GM19463 (cell line): Measurements from ENCODE around the gene PRICKLE1.

Experiments
- ATAC-seq: cut with Tn5 transposase; IDR thresholded peaks from one replicate; pipeline ENCODE4 v1.9.1; 2021; ENCODE audit warnings: mild to moderate bottlenecking, moderate library complexity; ENCODE audit not compliant: unreplicated experiment

The PRICKLE1 gene

DNA sequence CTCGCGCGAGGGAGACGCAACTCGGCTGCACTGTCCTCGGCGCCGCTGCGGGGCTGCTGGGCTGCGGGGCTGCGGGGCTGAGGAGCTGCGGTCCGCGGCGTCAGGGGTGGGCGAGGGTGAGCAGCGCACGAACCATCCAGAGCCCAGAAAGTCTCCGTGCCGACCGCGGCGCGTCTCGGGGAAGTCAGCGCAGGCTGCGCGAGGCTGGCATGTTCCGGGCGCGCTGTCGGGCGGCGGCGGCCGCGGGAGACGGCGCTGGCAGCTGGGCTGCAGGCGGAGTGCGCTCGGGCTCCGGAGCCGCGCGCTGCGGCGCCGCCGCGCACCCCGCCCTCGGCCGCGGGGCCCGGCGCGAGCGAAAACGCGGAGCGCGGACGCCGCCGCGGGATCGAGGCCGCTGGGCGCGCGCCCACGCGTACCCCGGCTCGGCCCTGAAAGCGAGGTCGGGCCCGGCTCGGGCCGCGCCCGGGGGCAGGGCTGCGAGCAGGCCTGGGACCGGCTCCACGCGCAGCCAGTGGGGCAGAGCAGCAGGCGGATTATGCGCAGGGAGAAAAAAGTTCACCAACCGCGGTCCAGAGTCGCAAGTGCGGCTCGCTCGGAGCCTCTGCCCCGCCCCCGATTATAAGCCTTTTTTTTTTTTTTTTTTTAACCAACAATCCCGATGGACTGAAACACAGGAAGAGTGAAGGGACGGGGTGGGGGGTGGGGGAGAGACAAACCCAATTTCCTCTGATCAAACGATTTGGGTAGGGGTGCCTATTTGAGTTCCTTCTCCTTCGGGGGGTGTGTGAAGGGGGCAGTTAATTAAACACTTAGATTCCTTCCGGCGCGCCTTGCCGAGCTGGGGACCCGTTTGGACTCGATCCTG, at the start of gene PRICKLE1:
Gene PRICKLE1 (minus strand): TSS at position 282 of the 865 bp plus-strand sequence. CDS start 117,230 bp downstream, outside the sequence.
- peak; percentile 81 for ATAC-seq

GRCh38 chr12:42638697-42639096, 49.2 kb upstream of the PRICKLE1 start:
- no peak for ATAC-seq

DNA sequence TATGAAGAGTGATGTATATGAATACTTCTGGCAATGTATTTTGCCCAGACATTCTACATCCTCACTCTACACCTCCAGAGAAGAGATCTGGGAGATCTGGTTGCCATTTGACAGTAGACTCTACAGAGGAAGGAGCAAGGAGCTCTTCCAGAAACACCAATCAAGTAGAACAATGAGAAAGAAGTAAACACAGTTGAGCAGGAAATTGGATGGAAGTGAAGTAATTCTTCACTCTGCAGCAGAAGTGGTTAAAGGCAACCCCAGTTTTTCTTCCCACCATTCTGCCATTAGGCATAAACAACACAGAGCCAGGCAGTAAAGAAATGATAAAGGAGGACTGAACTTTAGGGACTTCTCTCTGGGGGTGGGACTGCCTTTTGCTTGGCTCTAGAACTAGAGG, 48.5 kb upstream of the PRICKLE1 start:
- ATAC-seq = no peak

- no peak for ATAC-seq
Observed at GRCh38 chr12:42636993-42637392, 47.4 kb upstream of the PRICKLE1 start.

DNA sequence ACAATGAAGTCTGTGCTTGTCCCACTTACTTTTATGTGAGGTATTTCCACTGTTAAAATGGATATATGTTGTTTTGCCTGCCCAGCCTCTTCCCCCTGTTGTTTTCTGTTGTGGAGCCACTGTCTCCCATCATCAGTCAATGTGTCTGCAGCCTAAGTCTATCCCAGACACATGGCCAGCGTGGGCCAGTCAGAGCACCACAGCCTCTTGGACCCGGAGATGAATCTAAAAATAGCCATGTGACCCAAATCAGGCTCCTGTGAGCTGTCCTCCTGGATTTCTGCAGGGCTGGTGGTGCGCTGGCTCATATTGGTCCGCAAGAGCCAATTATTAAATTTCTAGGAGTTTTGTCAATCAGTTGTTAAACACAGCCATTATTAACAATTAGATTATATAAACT, 44.0 kb upstream of the PRICKLE1 start:
- no peak for ATAC-seq

DNA sequence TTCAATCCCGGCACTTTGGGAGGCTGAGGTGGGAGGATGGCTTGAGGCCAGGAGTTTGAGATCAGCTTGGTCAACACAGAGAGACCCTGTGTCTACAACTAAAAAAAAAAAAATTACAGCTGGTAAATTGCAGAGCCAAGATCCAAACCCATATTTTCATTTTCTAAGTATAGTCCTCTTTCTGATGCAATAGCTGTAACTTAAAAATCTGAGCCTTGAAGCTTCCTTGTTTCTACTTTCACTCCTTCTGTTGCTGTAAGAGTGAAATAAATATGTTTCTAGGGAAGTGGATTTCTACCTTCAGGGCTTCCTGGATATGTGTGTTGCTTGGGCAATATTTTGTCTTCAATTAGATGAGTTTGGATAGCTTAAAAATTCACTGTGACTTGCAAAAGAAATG, 42.0 kb upstream of the PRICKLE1 start:
- ATAC-seq = no peak

- no peak for ATAC-seq
Observed at GRCh38 chr12:42630314-42630713, 40.8 kb upstream of the PRICKLE1 start.

DNA sequence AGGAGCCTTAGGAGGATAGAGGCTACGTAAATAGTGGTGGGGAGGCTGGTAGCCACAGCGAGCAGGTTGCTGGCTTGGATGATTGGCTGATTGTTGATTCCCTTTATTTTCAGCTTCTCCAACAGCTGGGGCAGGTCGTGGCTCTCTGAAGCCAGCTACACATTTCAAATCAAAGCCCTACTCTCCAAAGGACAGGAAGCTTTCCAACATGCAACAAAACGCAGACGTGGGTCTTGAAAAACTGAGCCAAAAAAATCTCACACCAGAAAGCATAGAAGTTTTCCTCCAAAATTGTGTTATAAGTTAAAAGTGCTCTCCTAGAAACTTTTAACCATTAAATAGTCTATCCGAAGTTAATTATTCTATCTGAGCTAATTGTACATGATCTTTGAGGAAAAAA, 37.6 kb upstream of the PRICKLE1 start:
- ATAC-seq = no peak

GRCh38 chr12:42625611-42626010, 36.1 kb upstream of the PRICKLE1 start:
- no peak for ATAC-seq

DNA sequence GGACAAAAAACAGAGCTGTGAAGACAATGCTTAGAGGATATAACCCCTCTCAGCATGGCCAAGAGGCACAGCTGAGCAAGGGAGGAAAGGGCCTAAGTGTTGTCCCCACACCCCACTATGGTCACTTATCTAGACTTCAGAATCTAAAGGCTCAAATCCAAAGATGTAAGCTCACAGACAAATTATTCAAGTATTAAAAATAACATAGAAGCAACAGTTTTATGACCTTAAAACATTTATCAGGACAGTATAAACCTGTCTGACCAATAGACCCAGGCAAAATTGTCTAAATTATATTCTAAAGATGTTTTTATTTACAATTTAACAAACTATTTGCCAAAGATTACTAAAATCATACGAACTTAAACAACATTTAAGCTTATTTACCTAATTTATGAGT, 28.1 kb upstream of the PRICKLE1 start:
- no peak for ATAC-seq

GRCh38 chr12:42615006-42615405, 25.5 kb upstream of the PRICKLE1 start:
- ATAC-seq = no peak

DNA sequence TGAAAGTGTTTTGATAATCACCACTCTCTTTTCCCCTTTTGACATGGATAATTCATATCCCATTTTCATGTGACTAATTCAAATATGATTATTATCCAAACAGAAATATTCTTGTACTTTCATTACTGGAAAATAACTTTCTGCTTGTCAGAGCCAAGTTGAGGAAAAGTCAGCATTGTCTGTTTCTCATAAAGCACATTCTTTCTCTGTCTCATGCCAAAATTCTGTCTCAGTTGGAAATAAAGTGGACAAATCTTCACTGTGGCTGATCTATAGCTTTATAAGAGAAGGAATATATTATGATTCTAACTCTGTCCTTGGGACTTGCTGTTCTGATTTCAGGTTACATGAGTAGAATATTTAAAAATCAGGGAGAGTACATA, 22.7 kb upstream of the PRICKLE1 start:
- no peak for ATAC-seq

GRCh38 chr12:42611571-42612230, 22.2 kb upstream of the PRICKLE1 start:
- no peak for ATAC-seq

DNA sequence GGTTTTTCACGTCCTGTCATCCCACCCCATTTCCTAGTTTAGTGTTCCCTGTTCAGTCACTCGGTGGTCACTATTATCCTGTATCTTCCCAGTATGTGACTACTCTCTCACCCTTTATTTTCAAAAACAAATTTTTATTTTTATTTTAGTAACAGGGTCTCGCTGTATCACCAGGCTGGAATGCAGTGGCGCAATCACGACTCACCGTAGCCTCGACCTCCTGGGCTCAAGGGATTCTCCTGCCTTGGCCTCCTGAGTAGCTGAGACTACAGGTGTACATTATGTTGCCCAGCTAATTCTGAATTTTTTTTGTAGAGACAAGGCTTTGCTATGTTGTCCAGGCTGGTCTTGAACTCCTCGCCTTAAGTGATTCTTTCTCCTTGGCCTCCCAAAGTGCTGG, 20.1 kb upstream of the PRICKLE1 start:
- no peak for ATAC-seq

DNA sequence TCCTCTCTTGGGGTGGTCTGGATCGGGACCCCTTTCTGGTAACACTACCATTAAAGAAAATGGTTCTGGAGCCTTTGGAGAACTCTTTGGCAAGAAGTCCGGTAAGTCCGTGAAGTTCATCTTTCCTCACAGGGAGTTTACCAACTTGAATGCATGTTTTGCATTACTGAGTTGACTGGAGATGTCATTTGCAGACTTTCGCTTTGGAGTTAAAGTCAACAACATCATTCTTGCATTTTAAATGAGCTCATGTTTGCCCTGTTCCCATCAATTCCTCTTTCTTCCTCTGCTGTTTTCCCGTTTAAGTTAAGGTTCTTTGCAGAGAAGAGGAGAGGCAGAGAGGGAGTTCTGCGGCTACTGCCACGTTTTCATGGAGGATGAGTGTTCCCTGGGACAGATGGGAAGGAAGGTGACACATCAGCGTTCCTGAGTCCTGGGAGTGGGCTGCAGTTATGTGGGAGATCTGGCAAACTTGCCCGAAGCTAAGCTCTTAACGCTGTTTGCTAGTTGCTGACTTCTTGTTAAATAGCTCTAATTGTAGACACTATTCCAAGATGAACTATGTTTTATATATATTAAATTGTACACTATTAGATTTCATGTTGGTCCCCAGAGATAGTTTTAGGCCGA, 18.8 kb upstream of the PRICKLE1 start:
- ATAC-seq = no peak

GRCh38 chr12:42607584-42608058, 18.1 kb upstream of the PRICKLE1 start:
- ATAC-seq = no peak

GRCh38 chr12:42606471-42606870, 16.9 kb upstream of the PRICKLE1 start:
- ATAC-seq = no peak

GRCh38 chr12:42605685-42606084, 16.1 kb upstream of the PRICKLE1 start:
- ATAC-seq = no peak

- ATAC-seq = no peak
Observed at GRCh38 chr12:42603246-42603990, 13.9 kb upstream of the PRICKLE1 start.

- no peak for ATAC-seq
Observed at GRCh38 chr12:42593874-42594273, 4.3 kb upstream of the PRICKLE1 start.

DNA sequence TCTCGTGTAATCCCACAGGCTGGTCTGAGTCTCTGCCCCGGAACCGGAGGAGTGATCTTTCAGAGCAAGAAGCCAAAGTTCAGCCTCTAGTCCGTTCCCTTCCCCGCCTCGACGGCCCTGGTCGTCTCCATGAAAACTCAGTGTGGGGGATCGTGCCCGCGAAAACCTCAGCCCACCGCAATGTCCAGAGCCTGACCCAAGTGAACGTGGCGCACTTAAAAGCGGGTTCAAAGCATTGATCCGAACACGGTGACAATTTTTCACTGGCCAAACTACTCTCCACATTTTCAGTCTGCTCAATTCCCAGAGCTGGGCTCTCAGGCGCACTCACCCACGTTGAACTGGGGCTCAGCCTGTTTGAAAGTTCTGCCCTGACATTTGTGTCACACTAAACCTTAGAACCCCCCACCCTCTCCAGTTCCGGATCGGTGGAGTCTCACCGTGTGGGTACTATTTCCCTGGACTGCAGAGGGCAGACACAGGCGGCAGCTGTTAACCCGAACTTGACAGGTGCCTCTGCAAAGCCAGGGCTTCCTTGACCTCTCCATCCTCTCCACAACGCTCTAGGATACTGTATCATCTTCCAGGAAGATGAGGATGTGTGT, 886 bp upstream of the PRICKLE1 start:
- ATAC-seq = no peak
